IPS DF 6.9 (cell line): ENCODE data around the gene XPO5.

Experiments
- DNase-seq: peaks from one replicate; pipeline ENCODE4 v3.0.0-alpha.2; 2013; ENCODE audit warnings: low read depth, low spot score
- H3K27ac ChIP-seq: one replicate; pipeline ENCODE4 v1.5.1; 2013; ENCODE audit warnings: low read length, control low read depth
- H3K27me3 ChIP-seq: 2 replicates; pipeline ENCODE4 v1.6.1; 2013; ENCODE audit warnings: mild to moderate bottlenecking, low read length; ENCODE audit not compliant: control insufficient read depth, insufficient read depth
- H3K36me3 ChIP-seq: 2 replicates; pipeline ENCODE4 v1.6.1; 2013; ENCODE audit warnings: low read length; ENCODE audit not compliant: control insufficient read depth, insufficient read depth
- H3K4me1 ChIP-seq: 2 replicates; pipeline ENCODE4 v1.6.1; 2013; ENCODE audit warnings: low read length; ENCODE audit not compliant: control insufficient read depth, insufficient read depth
- H3K4me3 ChIP-seq: 2 replicates; pipeline ENCODE4 v1.5.1; 2013; ENCODE audit warnings: mild to moderate bottlenecking, low read length
- H3K9me3 ChIP-seq: 2 replicates; pipeline ENCODE4 v1.6.1; 2013; ENCODE audit warnings: low read length, inconsistent platforms; ENCODE audit not compliant: control insufficient read depth, insufficient read depth
- WGBS: extraction: QIAGEN DNeasy Blood & Tissue Kit; methylation state at CpG from one replicate; pipeline ENCODE4 v1.1.7; 2013; ENCODE audit warnings: mixed read lengths, missing lambda C conversion rate; ENCODE audit not compliant: insufficient read length, insufficient coverage; 5-methylcytosine and 5-hydroxymethylcytosine counted together

Gene XPO5

GRCh38 chr6:43575772-43576551 is at the start of gene XPO5, which contains the start of gene POLH:
TSS of gene XPO5 (minus strand) at chr6:43576038. CDS start at chr6:43575864, 174 bp downstream.
TSS of gene POLH (plus strand) at chr6:43576185. CDS start at chr6:43582320, 6,135 bp downstream.
- Histone ChIP-seq H3K4me1 (no peaks in the 10 kb centered on the region; the same call in 1 of the 2 replicates), H3K36me3 (peaks cover 5% of the 10 kb centered on the region; the same call in 1 of the 2 replicates), H3K27ac (no peak within 1 kb of the TSS), H3K9me3 (no peaks in the 10 kb centered on the region), H3K4me3 (peak within 1 kb of the TSS; percentile 54), H3K27me3 (no peaks in the 10 kb centered on the region)
- DNase-seq: peak; percentile 84
- WGBS: no CpG with 5 or more reads among the region's 76 CpGs

GRCh38 chr6:43625393-43625992 is 49.7 kb upstream of the XPO5 start:
- peaks cover 46% of the 10 kb centered on the region for H3K36me3 ChIP-seq
- H3K27me3 ChIP-seq: no peaks in the 10 kb centered on the region
- no CpG with 5 or more reads among the region's 16 CpGs for WGBS

GRCh38 chr6:43624786-43625288 is 49.0 kb upstream of the XPO5 start:
- peaks cover 46% of the 10 kb centered on the region for H3K36me3 ChIP-seq
- H3K4me1 ChIP-seq: no peaks in the 10 kb centered on the region
- no peak overlapping the region for H3K27ac ChIP-seq
- no CpG with 5 or more reads among the region's 7 CpGs for WGBS
- no peak for DNase-seq
- no peaks in the 10 kb centered on the region for H3K27me3 ChIP-seq
- H3K4me3 ChIP-seq: no peak overlapping the region
- H3K9me3 ChIP-seq: no peaks in the 10 kb centered on the region

More at GRCh38 chr6:43625393-43625992, 49.7 kb upstream of the XPO5 start:
- H3K9me3 ChIP-seq: no peaks in the 10 kb centered on the region
- no peak overlapping the region for H3K27ac ChIP-seq
- DNase-seq: no peak
- H3K4me3 ChIP-seq: no peak overlapping the region
- H3K4me1 ChIP-seq: peaks cover 1% of the 10 kb centered on the region; the same call in 1 of the 2 replicates

GRCh38 chr6:43623880-43624785 is 48.3 kb upstream of the XPO5 start:
- no peaks in the 10 kb centered on the region for H3K27me3 ChIP-seq
- peaks cover 46% of the 10 kb centered on the region for H3K36me3 ChIP-seq
- no CpG with 5 or more reads among the region's 12 CpGs for WGBS
- no peaks in the 10 kb centered on the region for H3K4me1 ChIP-seq
- H3K9me3 ChIP-seq: no peaks in the 10 kb centered on the region
- no peak for DNase-seq
- H3K27ac ChIP-seq: no peak overlapping the region
- no peak overlapping the region for H3K4me3 ChIP-seq

GRCh38 chr6:43622541-43622940 is 46.7 kb upstream of the XPO5 start:
- H3K27ac ChIP-seq: no peak overlapping the region
- no peaks in the 10 kb centered on the region for H3K27me3 ChIP-seq
- no peak for DNase-seq
- WGBS: no CpG with 5 or more reads among the region's 10 CpGs
- H3K9me3 ChIP-seq: no peaks in the 10 kb centered on the region
- H3K4me1 ChIP-seq: no peaks in the 10 kb centered on the region
- H3K36me3 ChIP-seq: peaks cover 46% of the 10 kb centered on the region
- no peak overlapping the region for H3K4me3 ChIP-seq

GRCh38 chr6:43621836-43622180 is 46.0 kb upstream of the XPO5 start:
- H3K36me3 ChIP-seq: peaks cover 43% of the 10 kb centered on the region
- no peaks in the 10 kb centered on the region for H3K27me3 ChIP-seq
- H3K27ac ChIP-seq: no peak overlapping the region
- no peak overlapping the region for H3K4me3 ChIP-seq
- H3K9me3 ChIP-seq: no peaks in the 10 kb centered on the region
- no peak for DNase-seq
- WGBS: no CpG with 5 or more reads among the region's 10 CpGs
- no peaks in the 10 kb centered on the region for H3K4me1 ChIP-seq

- H3K36me3 ChIP-seq: peaks cover 43% of the 10 kb centered on the region
- no peak for DNase-seq
- H3K27me3 ChIP-seq: no peaks in the 10 kb centered on the region
- no peaks in the 10 kb centered on the region for H3K4me1 ChIP-seq
- WGBS: no CpG with 5 or more reads among the region's 12 CpGs
- no peak overlapping the region for H3K4me3 ChIP-seq
- no peak overlapping the region for H3K27ac ChIP-seq
- no peaks in the 10 kb centered on the region for H3K9me3 ChIP-seq
Measured at GRCh38 chr6:43621078-43621835, 45.4 kb upstream of the XPO5 start.

GRCh38 chr6:43616725-43617472 is 41.1 kb upstream of the XPO5 start:
- Histone ChIP-seq H3K27ac (no peak overlapping the region), H3K4me3 (no peak overlapping the region), H3K36me3 (peaks cover 8% of the 10 kb centered on the region; the same call in 1 of the 2 replicates), H3K4me1 (no peaks in the 10 kb centered on the region), H3K9me3 (no peaks in the 10 kb centered on the region), H3K27me3 (no peaks in the 10 kb centered on the region)
- WGBS: no CpG with 5 or more reads among the region's 9 CpGs
- DNase-seq: no peak

- no peak for DNase-seq
- WGBS: no CpG with 5 or more reads among the region's 3 CpGs
- H3K4me3 ChIP-seq: no peak overlapping the region
- H3K9me3 ChIP-seq: no peaks in the 10 kb centered on the region
- no peaks in the 10 kb centered on the region for H3K27me3 ChIP-seq
- H3K4me1 ChIP-seq: no peaks in the 10 kb centered on the region
- H3K27ac ChIP-seq: no peak overlapping the region
- no peaks in the 10 kb centered on the region; the same call in 1 of the 2 replicates for H3K36me3 ChIP-seq
Measured at GRCh38 chr6:43614396-43614730, 38.5 kb upstream of the XPO5 start.
